Measurements from ENCODE around the gene GBE1. TPM values are rescaled to one million over a fixed set of nuclear protein-coding genes. Genes with fewer than 3 reads are reported as not detected.

Gene GBE1
- total and polyA plus RNA-seq, 12 donors, result 16.0 to 104 (median 82.4) TPM

DNA sequence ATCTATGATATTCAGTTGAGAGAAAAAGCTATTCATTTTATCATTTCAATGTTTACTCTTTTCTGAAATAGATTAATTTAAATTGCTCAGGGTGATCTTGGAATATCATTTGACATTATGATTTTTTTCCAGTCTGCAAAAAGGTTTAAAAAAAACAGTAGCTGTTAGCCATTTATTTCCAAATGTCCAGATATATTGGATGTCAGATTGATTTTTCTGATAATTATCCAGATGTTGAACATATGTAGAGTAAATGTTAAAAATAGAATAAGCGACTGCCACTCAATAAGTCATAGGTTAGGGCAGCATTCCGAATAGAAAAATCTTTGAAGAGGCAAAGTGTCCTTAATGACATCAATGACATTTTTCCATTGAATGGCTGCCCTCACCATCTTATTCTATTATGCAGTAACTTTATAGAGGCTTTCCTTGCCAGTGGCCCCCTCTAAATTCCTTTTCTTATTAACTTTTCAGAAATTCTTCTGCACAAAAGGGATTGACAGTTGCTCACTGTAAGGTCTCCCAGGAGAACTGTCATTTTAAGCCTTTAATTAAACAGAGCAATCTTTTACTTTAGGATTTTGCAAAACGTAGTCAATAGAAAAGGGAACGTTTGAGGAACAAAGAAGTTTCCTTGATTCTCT, 316.5 kb downstream of the GBE1 start:
- Histone ChIP-seq H3K27me3 (no peaks in the 10 kb centered on the region), H3K4me1 (replicated peaks in 1 of 2) (no peaks in the 10 kb centered on the region), H3K27ac (no peak overlapping the region), H3K36me3 (replicated peaks in 1 of 2) (no peaks in the 10 kb centered on the region), H3K9me3 (replicated peaks in 1 of 3) (no peaks in the 10 kb centered on the region), H3K4me3 (no peak overlapping the region)
- no peak for TF ChIP-seq POLR2A (IDR thresholded peaks at IDR 0.05)
- TF ChIP-seq, protein P1, sequence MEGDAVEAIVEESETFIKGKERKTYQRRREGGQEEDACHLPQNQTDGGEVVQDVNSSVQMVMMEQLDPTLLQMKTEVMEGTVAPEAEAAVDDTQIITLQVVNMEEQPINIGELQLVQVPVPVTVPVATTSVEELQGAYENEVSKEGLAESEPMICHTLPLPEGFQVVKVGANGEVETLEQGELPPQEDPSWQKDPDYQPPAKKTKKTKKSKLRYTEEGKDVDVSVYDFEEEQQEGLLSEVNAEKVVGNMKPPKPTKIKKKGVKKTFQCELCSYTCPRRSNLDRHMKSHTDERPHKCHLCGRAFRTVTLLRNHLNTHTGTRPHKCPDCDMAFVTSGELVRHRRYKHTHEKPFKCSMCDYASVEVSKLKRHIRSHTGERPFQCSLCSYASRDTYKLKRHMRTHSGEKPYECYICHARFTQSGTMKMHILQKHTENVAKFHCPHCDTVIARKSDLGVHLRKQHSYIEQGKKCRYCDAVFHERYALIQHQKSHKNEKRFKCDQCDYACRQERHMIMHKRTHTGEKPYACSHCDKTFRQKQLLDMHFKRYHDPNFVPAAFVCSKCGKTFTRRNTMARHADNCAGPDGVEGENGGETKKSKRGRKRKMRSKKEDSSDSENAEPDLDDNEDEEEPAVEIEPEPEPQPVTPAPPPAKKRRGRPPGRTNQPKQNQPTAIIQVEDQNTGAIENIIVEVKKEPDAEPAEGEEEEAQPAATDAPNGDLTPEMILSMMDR (IDR thresholded peaks at IDR 0.05), result no peak
- intact Hi-C loops (cut with DNase I), result no loop called here
- DNase-seq, result no peak
- 74 to 84% (median 79%) methylated on average over 4 of the region's 4 CpGs for WGBS, 4 donors

DNA sequence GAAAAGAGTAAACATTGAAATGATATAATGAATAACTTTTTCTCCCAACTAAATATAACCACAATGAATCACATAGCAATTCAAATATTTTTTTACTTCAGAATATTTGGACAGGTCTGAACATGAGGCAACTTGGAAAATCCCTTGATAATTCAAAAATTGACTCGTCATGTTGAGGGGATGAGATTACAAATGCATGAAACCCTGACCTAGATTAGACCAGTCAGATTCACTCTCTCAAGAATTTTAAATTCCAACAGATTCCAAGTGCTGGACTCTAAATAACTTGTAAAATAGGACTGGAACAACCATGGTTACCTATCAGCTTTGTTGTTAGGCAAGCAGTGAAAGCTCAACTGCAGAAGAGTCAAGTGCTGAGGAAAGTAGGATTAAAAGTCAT, 317.5 kb downstream of the GBE1 start:
- DNase-seq, result no peak
- H3K27ac ChIP-seq, result peak overlapping the region in 1 of 5 donors; percentile 65
- H3K4me3 ChIP-seq, result no peak overlapping the region
- no peaks in the 10 kb centered on the region for H3K9me3 ChIP-seq (replicated peaks in 1 of 3)
- WGBS, 4 donors, result 22 to 46% (median 36%) methylated on average over 1 of the region's 1 CpG
- H3K27me3 ChIP-seq, result no peaks in the 10 kb centered on the region
- intact Hi-C loops (cut with DNase I), result no loop called here
- no peaks in the 10 kb centered on the region for H3K36me3 ChIP-seq (replicated peaks in 1 of 2)
- TF ChIP-seq, protein P1 (IDR thresholded peaks at IDR 0.05), result no peak
- no peak for TF ChIP-seq POLR2A (IDR thresholded peaks at IDR 0.05)
- H3K4me1 ChIP-seq (replicated peaks in 1 of 2), result no peaks in the 10 kb centered on the region

DNA sequence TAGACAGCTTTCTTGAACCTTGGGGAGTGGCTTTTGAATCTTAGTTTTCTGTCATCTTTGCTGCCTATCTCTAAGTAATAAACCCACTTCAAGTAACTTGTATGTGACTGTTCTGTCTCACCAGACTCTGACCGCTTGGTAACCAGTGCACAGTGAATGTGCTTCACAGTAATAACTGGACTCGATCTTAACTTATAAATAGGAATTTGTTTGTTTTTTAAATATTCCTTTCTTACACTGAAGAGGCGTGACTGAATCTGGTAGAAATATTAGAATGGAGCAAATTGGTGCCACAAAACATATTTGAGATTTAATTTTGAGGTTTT, 318.0 kb downstream of the GBE1 start:
- Histone ChIP-seq H3K27ac (no peak overlapping the region), H3K9me3 (replicated peaks in 1 of 3) (no peaks in the 10 kb centered on the region), H3K4me1 (replicated peaks in 1 of 2) (no peaks in the 10 kb centered on the region), H3K36me3 (replicated peaks in 1 of 2) (no peaks in the 10 kb centered on the region), H3K27me3 (no peaks in the 10 kb centered on the region), H3K4me3 (no peak overlapping the region)
- no peak for TF ChIP-seq POLR2A (IDR thresholded peaks at IDR 0.05)
- TF ChIP-seq, protein P1 (IDR thresholded peaks at IDR 0.05), result no peak
- 90 to 96% (median 94%) methylated on average over 3 of the region's 3 CpGs for WGBS, 4 donors
- no peak for DNase-seq
- intact Hi-C loops (cut with DNase I), result no loop called here

DNA sequence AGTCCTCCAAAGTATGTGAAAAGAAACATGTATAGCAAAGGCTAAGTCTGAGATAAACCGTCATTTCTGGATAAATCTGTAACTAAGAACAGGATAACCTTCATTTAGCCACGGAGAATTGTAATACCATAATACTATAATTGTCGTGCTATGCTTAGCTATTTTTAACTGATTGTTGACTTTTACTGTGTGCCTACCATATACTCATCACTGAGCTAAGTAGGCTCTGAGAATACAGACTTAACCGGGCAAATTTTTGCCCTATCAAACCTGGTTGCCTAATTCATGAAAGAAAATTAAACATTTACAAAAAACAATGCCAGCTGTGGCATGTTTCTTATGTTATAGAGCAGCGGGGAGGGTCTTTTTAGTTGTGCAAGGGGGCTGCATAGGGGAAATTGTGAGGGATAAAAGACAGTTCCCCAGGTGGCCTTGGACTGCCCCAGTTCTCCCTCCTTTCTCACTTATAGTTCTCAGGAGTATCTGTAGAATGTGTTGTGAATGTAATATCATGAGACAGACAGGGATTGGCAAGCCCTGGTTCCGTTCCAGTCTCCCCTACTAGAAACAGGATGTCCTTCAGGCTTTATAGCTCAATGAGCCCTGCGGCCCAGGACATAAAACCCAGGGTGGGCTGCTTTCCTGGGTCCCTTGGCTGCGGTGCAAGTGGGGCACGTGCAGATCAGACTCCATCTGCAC, 318.5 kb downstream of the GBE1 start:
- Histone ChIP-seq H3K4me1 (replicated peaks in 1 of 2) (no peaks in the 10 kb centered on the region), H3K9me3 (replicated peaks in 1 of 3) (no peaks in the 10 kb centered on the region), H3K4me3 (no peak overlapping the region), H3K36me3 (replicated peaks in 1 of 2) (no peaks in the 10 kb centered on the region), H3K27ac (no peak overlapping the region), H3K27me3 (no peaks in the 10 kb centered on the region)
- TF ChIP-seq, protein P1 (IDR thresholded peaks at IDR 0.05), result no peak
- no peak for TF ChIP-seq POLR2A (IDR thresholded peaks at IDR 0.05)
- no peak for DNase-seq
- WGBS, 4 donors, result 76 to 85% (median 79%) methylated on average over 8 to 9 of the region's 9 CpGs
- intact Hi-C loops (cut with DNase I), result no loop called here

Data from adrenal gland (tissue), 12 donors.